ENCODE measurements around the gene RAP1A.

The RAP1A gene

GRCh38 chr1:111761717-111762116, 142.1 kb downstream of the RAP1A start:
- no peak for DNase-seq (ENCODE audit: low read depth)

GRCh38 chr1:111762332-111762731, 142.7 kb downstream of the RAP1A start:
- no peak for DNase-seq (ENCODE audit: low read depth)

Data from amniotic epithelial cell (primary cell).